ENCODE measurements around the gene PTPN7. TPM values are rescaled to one million over a fixed set of nuclear protein-coding genes. Genes with fewer than 3 reads are reported as not detected.
"Not testable (repeated sequence)": the region's sequence is repeated elsewhere in the genome, so short reads cannot be mapped to it uniquely, and the experiment has no call there.

PTPN7 gene
- total RNA-seq, 1 donor from 2014 or later: 7.9 TPM

GRCh38 chr1:202146279-202146678 is 14.1 kb downstream of the PTPN7 start:
- no peak overlapping the region for H3K4me3 ChIP-seq
- H3K27me3 ChIP-seq: no peaks in the 10 kb centered on the region
- no peak overlapping the region for H3K27ac ChIP-seq
- H3K4me1 ChIP-seq: peaks cover 33% of the 10 kb centered on the region
- TF ChIP-seq CTCF (IDR thresholded peaks at IDR 0.05) (no peak), POLR2AphosphoS5 (IDR thresholded peaks at IDR 0.05; ENCODE audit: insufficient read depth in 1 of 2, low read depth in 1 of 2) (no peak)
- DNase-seq (ENCODE audit: extremely low spot score in 2 of 2): no peak
- intact Hi-C loops (cut with DNase I): no loop called here
- no peaks in the 10 kb centered on the region for H3K9me3 ChIP-seq
- no peaks in the 10 kb centered on the region for H3K36me3 ChIP-seq

- H3K9me3 ChIP-seq; H3K36me3 ChIP-seq; DNase-seq (ENCODE audit: extremely low spot score in 2 of 2); H3K4me3 ChIP-seq; intact Hi-C loops (cut with DNase I); H3K27ac ChIP-seq; H3K27me3 ChIP-seq: not testable (repeated sequence)
- peaks cover 38% of the 10 kb centered on the region for H3K4me1 ChIP-seq
Measured at GRCh38 chr1:202145744-202146140, 14.7 kb downstream of the PTPN7 start.

GRCh38 chr1:202145068-202145743 is 15.2 kb downstream of the PTPN7 start:
- H3K9me3 ChIP-seq: no peaks in the 10 kb centered on the region
- H3K4me3 ChIP-seq: peak overlapping the region; percentile 79 to 94
- H3K36me3 ChIP-seq: no peaks in the 10 kb centered on the region
- DNase-seq (ENCODE audit: extremely low spot score in 2 of 2): no peak
- no peaks in the 10 kb centered on the region for H3K27me3 ChIP-seq
- H3K4me1 ChIP-seq: peaks cover 42% of the 10 kb centered on the region
- TF ChIP-seq CTCF (IDR thresholded peaks at IDR 0.05) (no peak), POLR2AphosphoS5 (IDR thresholded peaks at IDR 0.05; ENCODE audit: insufficient read depth in 1 of 2, low read depth in 1 of 2) (no peak), POLR2A (IDR thresholded peaks at IDR 0.05) (no peak)
- intact Hi-C loops (cut with DNase I): no loop called here
- peak overlapping the region; percentile 84 for H3K27ac ChIP-seq

- Histone ChIP-seq H3K4me1 (peaks cover 42% of the 10 kb centered on the region), H3K36me3 (no peaks in the 10 kb centered on the region), H3K27me3 (no peaks in the 10 kb centered on the region), H3K4me3 (peak within 1 kb of the TSS; percentile 79 to 94), H3K9me3 (no peaks in the 10 kb centered on the region), H3K27ac (peak within 1 kb of the TSS; percentile 84)
- no peak for TF ChIP-seq POLR2AphosphoS5 (IDR thresholded peaks at IDR 0.05; ENCODE audit: insufficient read depth in 1 of 2, low read depth in 1 of 2)
- peak in 1 of 2 donors; percentile 64 for TF ChIP-seq POLR2A (IDR thresholded peaks at IDR 0.05)
- DNase-seq (ENCODE audit: extremely low spot score in 2 of 2): no peak
- intact Hi-C loops (cut with DNase I): no loop called here
Measured at GRCh38 chr1:202144402-202145067, 15.9 kb downstream of the PTPN7 start, which contains the start of gene ARL8A. Gene ARL8A (minus strand): TSS chr1:202144737. CDS start chr1:202144572, 165 bp downstream.

- Histone ChIP-seq H3K4me1 (peaks cover 42% of the 10 kb centered on the region), H3K36me3 (no peaks in the 10 kb centered on the region), H3K27me3 (no peaks in the 10 kb centered on the region), H3K9me3 (no peaks in the 10 kb centered on the region), H3K4me3 (peak overlapping the region; percentile 79 to 94), H3K27ac (peak overlapping the region; percentile 84)
- intact Hi-C loops (cut with DNase I): no loop called here
- no peak for TF ChIP-seq POLR2A (IDR thresholded peaks at IDR 0.05)
- peak in 1 of 2 donors; percentile 32 for TF ChIP-seq POLR2AphosphoS5 (IDR thresholded peaks at IDR 0.05; ENCODE audit: insufficient read depth in 1 of 2, low read depth in 1 of 2)
- TF ChIP-seq CTCF (IDR thresholded peaks at IDR 0.05): no peak
- no peak for DNase-seq (ENCODE audit: extremely low spot score in 2 of 2)
Measured at GRCh38 chr1:202143768-202144401, 16.5 kb downstream of the PTPN7 start.
